Activated CD4-positive, alpha-beta T cell treated with anti-CD3 and anti-CD28 coated beads, Interleukin-2, Interleukin-4, amounts not matched to agents 100 ng/mL and 50 ng/mL, durations not matched to agents 16 hours and 8 hours (primary cell): ENCODE data around the gene DPY19L3.
"Not testable (repeated sequence)": the region's sequence is repeated elsewhere in the genome, so short reads cannot be mapped to it uniquely, and the experiment has no call there.

Experiments used
- DNase-seq: peaks from one replicate; pipeline ENCODE4 v3.0.0-alpha.2; 2020; ENCODE audit warnings: low spot score

DPY19L3 gene

DNA sequence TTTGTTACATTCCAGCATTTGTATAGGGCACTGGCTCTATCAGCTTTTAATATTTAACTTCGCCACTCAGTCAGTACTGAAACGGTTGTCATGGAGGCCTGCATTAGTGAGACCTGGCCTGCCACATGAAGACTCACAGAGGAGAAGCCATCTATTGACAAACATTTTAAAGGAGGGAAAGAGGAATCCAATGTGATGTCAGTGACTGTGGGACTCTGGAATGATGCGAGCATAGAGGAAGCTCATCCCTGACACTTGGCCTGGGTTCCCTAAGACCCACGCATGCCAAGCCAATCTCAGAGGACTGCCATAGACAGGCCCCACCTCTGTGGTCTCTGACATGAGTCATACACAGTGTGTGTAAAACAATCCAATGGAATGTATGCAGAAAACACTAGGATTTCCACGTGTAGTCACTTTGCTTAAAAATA is 7.9 kb upstream of the DPY19L3 start:
- no peak for DNase-seq

GRCh38 chr19:32401992-32402391 is 3.6 kb upstream of the DPY19L3 start:
- DNase-seq = no peak

DNA sequence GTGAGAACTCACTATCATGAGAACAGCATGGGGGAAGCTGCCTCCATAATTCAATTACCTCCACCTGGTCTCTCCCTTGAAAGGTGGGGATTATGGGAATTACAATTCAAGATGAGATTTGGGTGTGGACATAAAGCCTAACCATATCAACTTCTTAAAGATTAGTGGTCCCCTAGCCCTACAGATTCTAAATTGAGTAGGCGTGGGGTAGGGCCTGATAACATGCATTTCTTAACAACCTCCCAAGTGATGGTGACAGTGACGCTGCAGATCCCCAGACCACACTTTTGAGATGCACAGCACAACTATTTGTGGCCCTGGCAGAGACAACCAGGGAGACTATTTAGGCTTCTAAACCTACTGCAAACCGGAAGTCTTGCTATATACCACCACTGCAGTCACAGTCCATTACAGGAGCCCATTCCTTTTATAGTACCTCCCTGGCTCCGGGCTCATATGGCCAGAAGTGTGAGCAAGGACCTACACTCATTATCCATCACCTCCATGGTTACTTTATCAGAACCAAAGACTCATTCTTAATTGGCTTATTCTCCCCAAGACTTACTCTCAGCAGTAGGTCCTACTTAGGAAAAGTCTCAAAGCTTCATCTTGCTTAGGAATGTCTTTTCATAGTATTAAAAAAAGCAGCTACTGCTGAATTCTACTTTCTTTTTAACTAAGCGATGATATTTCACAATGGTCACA is 2.1 kb upstream of the DPY19L3 start:
- no peak for DNase-seq

DNA sequence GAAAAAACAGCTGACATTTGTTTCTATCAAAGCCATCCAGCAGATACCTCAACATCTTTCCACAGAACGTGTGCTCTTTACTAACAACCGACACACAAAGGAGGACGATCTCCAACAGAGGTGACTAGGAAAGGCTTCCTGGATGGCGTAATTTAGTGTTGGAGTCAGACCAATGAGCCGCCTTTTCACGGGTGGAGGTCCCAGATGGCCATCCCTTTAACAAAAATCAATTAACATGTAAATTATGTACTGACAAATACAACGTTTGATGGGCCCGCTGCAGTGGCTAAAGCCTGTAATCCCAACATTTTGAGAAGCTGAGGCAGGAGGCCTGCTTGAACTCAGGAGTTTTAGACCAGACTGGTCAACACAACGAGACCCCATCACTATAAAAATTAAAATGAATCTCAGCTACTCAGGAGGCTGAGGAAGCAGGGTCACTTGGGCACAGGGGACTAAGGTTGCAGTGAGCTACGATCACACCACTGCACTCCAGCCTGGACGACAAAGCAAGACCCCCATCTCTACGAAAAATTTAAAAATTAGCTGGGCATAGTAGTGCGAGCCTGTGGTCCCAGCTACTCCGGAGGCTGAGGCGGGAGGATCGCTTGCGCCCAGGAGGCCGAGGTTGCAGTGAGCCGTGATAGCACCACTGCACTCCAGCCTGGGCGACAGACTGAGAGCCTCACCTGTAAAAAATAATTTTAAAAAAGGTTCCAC is 1.2 kb upstream of the DPY19L3 start:
- no peak for DNase-seq

GRCh38 chr19:32404933-32405430 is 588 bp upstream of the DPY19L3 start:
- DNase-seq = no peak

GRCh38 chr19:32406161-32407003 is 812 bp downstream of the DPY19L3 start:
- no peak for DNase-seq

DNA sequence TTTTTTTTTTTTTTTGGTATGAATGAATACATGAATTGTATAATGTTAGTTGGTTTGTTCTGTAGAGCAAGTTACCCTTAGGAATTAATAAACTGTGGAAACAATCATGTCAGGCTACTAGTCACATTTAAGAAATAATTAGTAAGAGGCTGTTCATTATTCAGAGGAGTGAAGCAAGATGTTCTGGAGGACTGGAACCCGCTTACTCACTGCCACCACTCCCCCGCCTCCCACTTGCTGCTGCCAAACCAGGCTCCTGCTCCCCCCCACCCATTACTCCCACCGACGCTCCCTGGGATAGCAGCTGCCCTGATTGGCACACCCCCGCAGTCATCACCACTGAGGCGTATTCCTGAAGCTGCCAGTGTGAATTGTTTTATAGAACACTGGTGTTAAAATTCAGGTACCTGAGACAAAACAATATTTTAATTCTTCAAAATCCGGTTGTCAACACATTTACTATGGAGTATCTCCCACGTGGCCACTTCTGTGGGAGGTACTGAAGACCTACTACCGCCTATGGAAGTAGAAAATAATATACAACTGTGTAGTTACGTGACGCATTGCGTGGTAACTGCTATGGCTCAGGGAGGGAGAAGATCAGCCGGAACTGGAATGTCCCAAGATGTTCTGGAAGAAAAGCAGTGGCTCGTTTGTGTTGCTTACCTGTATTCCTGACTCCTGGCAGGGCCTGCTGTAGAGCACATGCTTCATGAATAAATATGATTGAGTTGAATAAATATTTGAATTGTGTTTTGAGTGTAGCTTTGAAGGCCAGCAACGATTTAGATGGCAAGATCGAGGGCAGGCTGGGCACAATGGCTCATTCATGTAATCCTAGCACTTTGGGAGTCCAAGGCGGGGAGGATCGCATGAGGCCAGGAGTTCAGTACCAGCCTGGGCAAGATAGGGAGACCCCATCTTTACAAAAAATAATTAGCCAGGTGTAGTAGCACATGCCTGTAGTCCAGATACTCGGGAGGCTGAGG is 1.7 kb downstream of the DPY19L3 start:
- DNase-seq = no peak

GRCh38 chr19:32415246-32415645 is 9.7 kb downstream of the DPY19L3 start:
- no peak for DNase-seq

DNA sequence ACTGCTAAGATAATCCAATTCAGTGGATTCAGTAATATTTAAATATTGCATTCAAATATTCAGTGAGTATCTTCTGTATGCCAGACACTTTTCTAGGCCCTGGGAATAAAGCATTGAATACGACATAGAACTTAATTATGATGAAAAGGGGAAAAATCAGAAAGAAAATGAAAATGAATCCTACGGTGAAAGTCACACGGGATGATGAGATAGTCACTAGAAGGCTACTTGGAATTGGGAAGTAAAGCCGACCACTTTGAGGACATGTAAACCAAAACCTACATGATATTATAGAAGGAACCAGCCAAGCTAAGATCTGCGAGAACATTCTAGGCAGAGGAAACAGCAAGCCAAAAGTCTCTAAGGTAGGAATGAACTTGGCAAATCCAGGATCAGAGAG is 10.1 kb downstream of the DPY19L3 start:
- no peak for DNase-seq

DNA sequence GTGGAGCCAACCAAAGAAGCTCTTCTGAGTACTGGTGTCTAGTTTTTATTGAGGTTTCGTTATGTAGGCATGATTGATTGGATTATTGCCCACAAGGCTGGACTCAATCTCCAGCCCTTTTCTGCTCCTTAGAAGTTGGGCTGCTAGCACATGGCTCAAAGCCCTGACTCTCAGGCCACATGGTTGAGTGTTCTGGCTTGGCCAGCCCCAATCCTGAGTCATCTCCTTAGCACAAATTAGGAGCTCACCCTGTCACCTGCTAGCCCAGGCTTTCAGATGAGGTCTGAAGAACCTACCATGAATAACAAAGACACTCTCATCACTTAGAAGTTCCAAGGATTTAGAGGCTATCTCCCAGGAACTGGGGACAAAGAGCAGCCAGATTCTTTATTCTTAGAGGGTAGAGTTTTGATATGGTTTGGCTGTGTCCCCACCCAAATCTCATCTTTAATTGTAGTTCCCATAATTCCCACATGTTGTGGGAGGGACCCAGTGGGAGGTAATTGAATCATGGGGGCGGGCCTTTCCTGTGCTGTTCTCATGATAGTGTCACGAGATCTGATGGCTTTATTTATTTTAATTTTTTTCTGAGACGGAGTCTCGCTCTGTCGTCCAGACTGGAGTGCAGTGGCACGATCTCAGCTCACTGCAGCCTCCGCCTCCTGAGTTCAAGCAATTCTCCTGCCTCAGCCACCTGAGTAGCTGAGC is 11.3 kb downstream of the DPY19L3 start:
- no peak for DNase-seq

GRCh38 chr19:32418155-32418554 is 12.6 kb downstream of the DPY19L3 start:
- no peak for DNase-seq

GRCh38 chr19:32421589-32422361 is 16.2 kb downstream of the DPY19L3 start:
- DNase-seq = no peak

- no peak for DNase-seq
These were observed 16.9 kb downstream of the DPY19L3 start for GRCh38 chr19:32422435-32422834.

GRCh38 chr19:32423944-32424343 is 18.4 kb downstream of the DPY19L3 start:
- not testable (repeated sequence) for DNase-seq

DNA sequence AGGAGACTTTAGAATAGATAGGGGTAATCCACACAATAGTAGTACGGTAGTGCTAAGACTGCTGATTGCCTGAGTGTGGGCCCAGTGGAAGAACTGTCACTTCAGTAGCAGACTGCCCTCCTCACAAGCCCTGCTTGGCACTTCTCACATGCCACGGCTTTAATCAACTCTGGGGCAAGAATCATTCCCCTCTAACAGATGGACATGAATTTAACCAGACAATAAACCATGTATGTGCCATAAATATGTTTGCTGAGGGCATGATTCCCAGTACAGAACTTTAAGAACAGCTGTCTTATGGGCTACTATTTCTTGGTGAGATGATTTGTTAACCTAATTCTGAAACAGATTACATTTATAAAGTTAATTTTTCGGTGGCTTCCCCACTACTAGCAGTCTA is 22.0 kb downstream of the DPY19L3 start:
- DNase-seq = no peak

GRCh38 chr19:32436692-32437091 is 31.1 kb downstream of the DPY19L3 start:
- DNase-seq = no peak

GRCh38 chr19:32437096-32437495 is 31.5 kb downstream of the DPY19L3 start:
- no peak for DNase-seq

GRCh38 chr19:32438751-32439150 is 33.2 kb downstream of the DPY19L3 start:
- DNase-seq = no peak

DNA sequence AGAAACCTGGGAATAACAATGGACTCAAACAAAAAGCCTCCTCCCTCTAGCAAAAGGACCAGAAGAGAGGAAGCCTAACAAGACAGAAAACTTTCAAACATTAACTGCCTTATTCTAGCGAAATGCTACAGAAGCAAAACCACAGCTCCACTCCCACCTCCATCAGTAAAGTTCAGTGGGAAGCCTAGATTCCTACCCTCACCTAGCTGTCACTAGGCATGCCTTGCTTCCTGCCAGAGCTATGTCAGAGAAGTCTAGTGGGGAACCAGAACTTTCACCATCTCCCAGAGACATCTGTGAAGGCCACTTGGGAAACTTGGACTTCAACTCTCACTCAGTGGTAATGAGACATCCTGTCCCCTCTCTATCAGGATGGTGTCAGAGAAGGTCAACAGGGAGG is 37.1 kb downstream of the DPY19L3 start:
- no peak for DNase-seq

DNA sequence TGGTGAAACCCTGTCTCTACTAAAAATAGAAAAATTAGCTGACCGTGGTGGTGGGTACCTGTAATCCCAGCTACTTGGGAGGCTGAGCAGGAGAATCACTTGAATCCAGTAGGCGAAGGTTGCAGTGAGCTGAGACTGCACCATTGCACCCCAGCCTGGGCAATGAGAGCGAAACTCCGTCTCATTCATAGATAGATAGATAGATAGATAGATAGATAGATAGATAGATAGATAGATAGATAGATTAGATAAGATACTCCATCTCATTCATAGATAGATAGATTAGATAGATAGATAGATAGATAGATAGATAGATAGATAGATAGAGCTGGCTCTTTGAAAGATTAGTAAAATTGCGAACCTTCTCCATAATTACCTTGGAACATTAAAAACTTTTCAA is 42.0 kb downstream of the DPY19L3 start:
- DNase-seq = not testable (repeated sequence)
